Stimulated activated CD4-positive, alpha-beta T cell treated with anti-CD3 and anti-CD28 coated beads, Interleukin-4, amount 100 ng/mL, for 24 hours (primary cell): Measurements from ENCODE around the gene SCYGR2.
"Not testable (repeated sequence)": the region's sequence is repeated elsewhere in the genome, so short reads cannot be mapped to it uniquely, and the experiment has no call there.

Source experiments
- DNase-seq: peaks from one replicate; pipeline ENCODE4 v3.0.0-alpha.2; 2020

SCYGR2 gene, protein sequence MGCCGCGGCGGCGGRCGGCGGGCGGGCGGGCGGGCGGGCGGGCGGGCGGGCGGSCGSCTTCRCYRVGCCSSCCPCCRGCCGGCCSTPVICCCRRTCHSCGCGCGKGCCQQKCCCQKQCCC

DNA sequence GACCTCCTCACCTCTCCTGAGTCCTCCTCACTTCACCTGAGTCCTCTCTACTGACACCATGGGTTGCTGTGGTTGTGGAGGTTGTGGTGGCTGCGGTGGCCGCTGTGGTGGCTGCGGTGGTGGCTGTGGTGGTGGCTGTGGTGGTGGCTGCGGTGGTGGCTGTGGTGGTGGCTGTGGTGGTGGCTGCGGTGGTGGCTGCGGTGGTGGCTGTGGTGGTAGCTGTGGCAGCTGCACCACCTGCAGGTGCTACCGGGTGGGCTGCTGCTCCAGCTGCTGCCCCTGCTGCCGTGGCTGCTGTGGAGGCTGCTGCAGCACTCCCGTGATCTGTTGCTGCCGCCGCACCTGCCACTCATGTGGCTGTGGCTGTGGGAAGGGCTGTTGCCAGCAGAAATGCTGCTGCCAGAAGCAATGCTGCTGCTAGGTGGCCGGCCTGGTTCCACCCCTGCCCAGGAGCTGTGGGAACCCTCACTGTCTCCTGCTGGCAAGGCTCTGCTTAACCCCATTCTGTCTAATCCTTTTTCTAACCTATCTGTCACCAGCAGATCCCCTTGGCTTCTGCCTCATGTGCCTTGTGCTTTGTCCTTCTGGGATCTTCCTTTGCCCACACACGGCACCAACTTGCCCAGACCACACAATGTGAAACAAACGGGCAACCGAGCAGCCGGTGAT, at the start of gene SCYGR2:
TSS of gene SCYGR2 (plus strand) at position 59 of the 669 bp plus-strand sequence. CDS start at position 59, 0 bp downstream.
- DNase-seq = not testable (repeated sequence)

DNA sequence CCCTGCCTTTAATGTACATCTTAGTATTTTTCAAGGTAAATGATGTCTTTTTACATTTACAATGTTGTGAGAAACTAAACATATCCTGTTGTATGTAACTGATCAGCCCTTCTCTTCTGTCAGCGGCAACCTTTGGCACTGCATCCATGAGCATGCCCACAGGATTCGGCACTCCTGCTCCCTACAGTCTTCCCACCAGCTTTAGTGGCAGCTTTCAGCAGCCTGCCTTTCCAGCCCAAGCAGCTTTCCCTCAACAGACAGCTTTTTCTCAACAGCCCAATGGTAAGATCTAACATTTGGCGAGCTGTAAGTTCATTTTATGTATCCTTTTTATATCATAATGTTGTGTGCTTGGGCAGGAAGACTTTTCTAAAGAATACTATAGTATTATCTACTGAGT, 46.9 kb upstream of the SCYGR2 start:
- DNase-seq = no peak

DNA sequence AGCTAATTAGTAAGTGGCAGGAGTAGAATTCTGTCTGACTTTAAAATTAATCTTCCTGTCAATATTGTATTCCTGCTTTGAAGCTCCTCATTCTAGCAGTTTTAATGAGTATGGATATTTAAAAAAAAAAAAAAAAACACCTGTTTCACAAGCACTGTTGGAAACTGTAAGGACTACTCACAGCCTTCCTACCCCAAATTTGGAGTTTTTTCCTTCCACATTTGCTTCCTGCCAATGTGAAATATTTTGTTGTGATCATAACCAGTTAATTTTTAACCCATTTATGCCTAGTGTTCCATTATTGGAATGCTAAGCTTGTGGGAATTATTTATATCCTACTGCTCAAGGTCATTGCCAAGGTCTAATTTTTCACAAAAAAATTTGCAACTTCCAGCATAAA, 36.1 kb upstream of the SCYGR2 start:
- no peak for DNase-seq

DNA sequence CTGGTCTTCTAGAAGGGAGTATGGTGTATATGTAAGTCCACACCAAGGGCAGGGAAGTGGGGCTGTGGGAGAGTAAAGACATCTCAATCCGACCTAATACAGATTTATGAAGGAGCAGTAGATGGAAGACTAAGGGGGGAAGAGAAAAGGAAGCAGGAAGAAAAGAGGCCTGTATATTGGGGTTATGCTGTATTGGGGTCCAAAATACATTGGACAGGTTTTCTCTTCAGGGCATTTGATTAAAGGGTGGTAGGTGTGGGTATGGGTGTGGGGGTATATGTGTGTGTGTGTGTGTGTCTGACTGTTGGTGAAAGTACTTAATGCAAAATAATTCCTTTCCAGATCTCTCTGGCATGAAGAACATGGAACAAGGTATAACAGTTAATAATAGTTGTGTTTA, 33.6 kb upstream of the SCYGR2 start:
- DNase-seq = no peak

DNA sequence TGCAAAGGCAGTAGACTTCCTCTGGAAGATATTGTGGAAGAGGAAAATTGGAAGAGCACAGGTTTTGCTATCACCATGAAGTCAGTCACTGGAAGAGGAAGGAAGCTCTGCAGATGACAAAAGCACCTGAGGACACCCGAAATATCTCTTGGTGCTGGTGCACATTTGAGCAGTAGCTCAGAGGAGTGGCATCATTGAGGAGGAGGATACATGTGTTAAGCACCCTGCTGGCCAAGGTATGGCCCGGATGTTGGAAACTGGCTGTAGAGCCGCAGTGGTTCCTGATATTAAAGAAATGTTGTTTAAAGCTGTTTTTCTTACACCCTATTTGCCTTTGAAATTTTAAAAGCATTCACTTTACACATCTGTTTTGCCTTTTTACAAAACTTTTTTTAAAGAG, 32.7 kb upstream of the SCYGR2 start:
- DNase-seq = no peak

- DNase-seq = no peak
Observed at GRCh38 chr2:227568852-227569169, 29.9 kb upstream of the SCYGR2 start.

GRCh38 chr2:227570615-227571014, 28.1 kb upstream of the SCYGR2 start:
- no peak for DNase-seq

DNA sequence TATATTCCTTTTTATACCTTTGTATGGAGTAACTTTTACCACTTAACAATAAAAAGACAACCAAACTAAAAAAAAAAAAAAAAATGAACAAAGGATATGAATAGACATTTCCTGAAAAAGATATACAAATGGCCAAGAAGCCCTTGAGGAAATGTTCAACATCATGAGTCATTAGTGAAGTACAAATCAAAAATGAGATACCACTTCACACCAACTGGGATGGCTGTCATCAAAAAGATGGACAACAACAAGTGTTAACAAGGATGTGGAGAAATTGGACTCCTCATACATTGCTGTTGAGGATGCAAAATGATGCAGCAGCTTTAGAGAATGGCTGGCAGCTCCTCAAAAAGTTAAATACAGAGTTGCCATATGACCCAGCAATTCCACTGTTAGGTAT, 22.6 kb upstream of the SCYGR2 start:
- DNase-seq = no peak

- no peak for DNase-seq
Observed at GRCh38 chr2:227576812-227577211, 21.9 kb upstream of the SCYGR2 start.

GRCh38 chr2:227577555-227577954, 21.1 kb upstream of the SCYGR2 start:
- no peak for DNase-seq

- DNase-seq = no peak
Observed at GRCh38 chr2:227578642-227579041, 20.1 kb upstream of the SCYGR2 start.

GRCh38 chr2:227579791-227580190, 18.9 kb upstream of the SCYGR2 start:
- no peak for DNase-seq

DNA sequence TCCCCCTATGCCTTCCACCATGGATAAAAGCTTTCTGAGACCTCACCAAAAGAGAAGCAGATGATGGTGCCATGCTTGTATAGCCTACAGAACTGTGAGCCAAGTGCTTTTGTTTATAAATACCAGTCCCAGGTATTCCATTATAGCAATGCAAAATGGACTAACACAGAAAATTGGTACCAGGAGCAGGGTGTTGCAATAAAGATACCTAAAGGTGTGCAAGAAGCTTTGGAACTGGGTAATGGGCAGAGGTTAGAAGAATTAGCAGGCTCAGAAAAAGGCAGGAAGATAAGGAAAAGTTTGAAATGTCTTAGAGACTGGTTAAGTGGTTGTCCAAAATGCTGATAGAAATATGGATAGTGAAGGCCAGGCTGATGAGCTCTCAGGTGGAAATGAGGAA, 16.3 kb upstream of the SCYGR2 start:
- no peak for DNase-seq

GRCh38 chr2:227592694-227593387, 5.9 kb upstream of the SCYGR2 start:
- no peak for DNase-seq

DNA sequence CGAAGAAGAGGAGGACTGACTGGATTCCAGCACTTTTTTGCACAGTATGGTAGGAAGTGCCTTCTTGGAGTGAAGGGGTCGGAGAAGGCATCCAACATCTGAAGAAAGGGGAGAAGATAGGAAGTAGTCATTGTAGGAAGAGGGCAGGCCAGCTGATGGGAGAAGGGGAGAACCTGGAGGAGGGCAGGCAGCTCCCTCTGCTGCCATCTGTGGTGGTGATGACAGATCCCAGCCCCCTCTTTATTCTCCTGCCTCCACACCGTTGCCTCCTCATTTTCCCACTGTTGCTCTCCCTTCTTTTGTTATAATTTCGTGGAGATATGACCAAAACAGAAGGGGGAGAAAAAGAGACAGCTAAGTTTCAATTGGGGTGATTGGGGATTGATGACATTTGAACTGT, 2.9 kb upstream of the SCYGR2 start:
- DNase-seq = no peak

DNA sequence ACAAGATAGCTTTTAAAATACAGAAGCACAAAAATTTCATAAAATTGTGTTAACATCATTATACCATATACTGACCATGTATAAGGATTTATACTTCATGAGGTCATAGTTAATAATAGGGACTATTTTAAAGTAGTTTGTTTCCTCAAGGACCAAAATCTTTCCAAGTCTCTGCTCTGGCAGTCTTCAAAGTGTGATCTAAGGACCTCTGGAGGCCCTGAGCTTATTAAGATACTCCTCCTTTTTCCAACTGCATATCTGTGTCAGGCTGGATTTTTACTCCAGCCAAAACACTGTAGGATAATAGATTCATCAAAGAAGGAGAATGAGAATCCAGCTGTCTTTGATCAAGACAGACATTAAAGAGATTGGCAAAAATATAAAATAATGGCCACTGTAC, 1.7 kb upstream of the SCYGR2 start:
- DNase-seq = no peak

DNA sequence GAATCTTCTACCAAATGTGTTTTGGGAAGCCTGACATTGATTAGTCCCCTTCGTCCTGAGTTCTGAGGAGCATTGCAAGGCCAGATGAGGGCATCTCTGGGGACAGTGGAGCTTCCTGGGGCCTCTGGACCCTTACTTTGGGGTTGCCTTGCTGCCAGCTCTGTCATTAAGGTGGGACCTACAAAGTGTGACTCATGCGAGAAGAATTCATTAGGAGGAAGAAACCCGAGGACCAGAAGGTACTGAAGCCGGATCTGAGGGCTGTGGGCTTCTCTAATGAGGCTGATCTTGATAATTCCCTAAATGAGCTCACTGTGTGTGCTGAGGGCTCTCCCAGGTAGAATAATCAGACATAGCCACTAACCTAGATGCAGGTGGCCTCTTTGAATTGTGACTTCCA, 695 bp upstream of the SCYGR2 start:
- no peak for DNase-seq

DNA sequence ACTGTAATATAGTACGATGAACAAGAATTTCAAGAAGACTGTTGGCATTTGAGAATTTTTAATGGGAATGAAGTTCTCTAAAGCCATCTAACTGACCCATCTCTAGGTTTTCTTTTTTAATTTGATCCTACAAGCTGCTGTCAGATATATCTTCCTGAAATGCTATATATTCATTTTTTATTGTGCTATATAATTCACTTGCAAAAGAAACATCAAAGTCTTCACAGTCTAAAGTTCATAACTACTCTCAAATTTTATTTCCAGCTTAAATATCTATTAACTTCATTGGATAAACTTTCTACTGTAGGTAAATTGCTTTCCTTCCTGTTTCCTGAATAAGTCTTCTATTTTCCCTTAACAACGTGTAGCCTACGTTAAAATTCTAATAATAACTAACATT, 3.7 kb downstream of the SCYGR2 start:
- DNase-seq = no peak

- no peak for DNase-seq
Observed at GRCh38 chr2:227606476-227606875, 7.8 kb downstream of the SCYGR2 start.

DNA sequence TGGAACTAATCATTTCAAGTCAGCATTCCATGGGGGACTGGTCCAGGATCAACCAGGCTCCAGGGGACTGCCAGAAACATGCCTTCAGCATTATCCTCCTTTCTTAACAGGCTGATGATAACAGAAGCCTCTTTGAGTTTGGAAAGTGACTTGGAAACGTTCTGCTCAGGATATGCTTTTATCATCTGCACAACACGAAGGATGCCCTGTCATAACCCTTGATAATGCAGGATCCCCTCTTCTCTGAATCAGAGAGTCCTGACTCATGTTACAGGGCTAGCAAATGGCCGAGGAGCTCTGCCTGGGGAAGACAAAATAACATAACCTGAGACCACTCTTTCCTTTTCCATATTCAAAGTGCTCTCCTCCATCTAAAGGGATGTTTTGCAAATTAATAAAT, 9.2 kb downstream of the SCYGR2 start:
- DNase-seq = no peak

GRCh38 chr2:227608561-227609338, 10.1 kb downstream of the SCYGR2 start:
- no peak for DNase-seq

DNA sequence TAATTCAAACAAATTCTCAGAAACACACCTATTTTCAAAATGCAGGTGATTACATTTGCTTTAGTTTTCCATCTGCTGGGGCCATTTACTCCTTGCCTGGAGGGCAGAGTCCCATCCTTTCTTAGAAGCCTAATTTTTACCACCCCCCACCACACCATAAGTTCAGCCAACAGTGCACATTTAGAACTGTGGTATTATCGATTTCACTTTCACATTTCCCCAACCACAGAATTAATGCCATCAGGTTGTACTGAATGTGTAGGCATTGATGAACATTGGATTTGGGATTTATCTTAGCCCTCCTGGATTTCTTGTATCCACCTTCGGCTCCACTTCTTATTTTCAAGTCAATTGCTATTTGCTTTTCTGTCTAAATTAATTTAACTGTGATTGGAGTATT, 11.4 kb downstream of the SCYGR2 start:
- no peak for DNase-seq

DNA sequence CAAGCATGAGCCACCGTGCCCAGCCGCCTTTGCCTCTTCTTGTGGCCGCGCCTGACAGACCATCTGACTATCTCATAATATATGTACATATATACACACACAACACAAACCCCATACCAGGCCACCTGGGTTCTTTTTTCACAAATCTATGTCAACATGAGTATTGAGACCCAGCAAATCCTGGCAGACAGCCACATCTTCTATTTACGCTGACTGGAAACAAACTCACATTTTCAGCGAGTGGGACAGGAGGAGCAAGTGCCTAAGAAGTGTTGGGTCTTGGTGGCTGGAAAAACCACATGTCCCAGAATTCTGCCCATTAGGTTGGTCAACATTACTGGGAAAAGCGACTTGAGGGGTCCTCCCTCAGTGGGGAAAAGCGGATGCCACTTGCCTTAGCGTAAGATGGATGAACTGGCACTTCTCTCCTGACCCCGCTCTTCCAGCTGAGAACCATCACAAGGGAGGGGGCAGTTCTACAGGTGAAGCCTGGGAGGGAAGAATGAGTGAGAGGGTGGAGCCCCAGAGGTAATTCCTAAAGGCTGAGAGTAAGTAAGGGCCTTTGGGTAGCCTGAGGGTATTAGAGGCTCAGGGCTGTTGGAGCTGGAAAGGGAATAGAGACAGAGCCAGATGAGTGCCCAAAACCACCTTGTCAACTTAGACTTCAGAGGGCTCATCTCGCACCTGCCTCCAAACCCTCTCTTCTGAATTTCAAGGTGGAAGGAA, 14.0 kb downstream of the SCYGR2 start:
- DNase-seq = no peak
